ENCODE measurements around the gene CRYBB3.
"Not testable (repeated sequence)": the region's sequence is repeated elsewhere in the genome, so short reads cannot be mapped to it uniquely, and the experiment has no call there.

CRYBB3 gene

DNA sequence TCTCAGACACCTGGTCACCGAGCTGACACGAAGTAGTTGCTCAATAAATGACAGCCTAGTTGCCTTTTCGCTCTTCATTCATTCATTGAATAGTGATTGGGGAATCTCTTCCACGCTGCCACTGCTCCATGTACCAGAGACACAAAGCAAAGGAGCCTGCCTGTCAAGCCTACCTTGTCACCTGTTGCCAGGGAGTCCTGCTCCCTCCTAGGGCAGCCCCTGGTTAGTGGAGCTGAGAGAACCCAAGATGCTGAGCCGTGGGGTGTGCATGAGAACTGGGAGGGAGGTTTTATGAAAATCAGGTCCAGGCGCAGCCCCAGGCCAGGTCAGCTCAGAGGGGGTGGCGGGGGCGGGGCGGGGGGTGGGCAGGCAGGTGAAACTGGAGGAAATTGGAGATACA is 38.4 kb downstream of the CRYBB3 start:
- FAIRE-seq; DNase-seq (ENCODE audit: insufficient read length, low spot score): not testable (repeated sequence)

- not testable (repeated sequence) for DNase-seq (ENCODE audit: insufficient read length, low spot score); FAIRE-seq
These were observed 55.5 kb downstream of the CRYBB3 start for GRCh38 chr22:25255169-25255568.
